HUES64 (cell line): ENCODE results near the gene SFN.
"Not testable (repeated sequence)": the region's sequence is repeated elsewhere in the genome, so short reads cannot be mapped to it uniquely, and the experiment has no call there.

Source experiments
- H3K27ac ChIP-seq: 2 replicates; pipeline ENCODE4 v1.7.0; 2013; ENCODE audit warnings: low read depth, low read length, inconsistent platforms
- H3K27me3 ChIP-seq: 2 replicates; pipeline ENCODE4 v1.6.1; 2013; ENCODE audit warnings: mild to moderate bottlenecking, low read length; ENCODE audit not compliant: insufficient read depth
- H3K36me3 ChIP-seq: 2 replicates; pipeline ENCODE4 v1.6.1; 2013; ENCODE audit warnings: mild to moderate bottlenecking, low read length; ENCODE audit not compliant: insufficient read depth
- H3K4me1 ChIP-seq: 2 replicates; pipeline ENCODE4 v1.6.1; 2013; ENCODE audit warnings: mild to moderate bottlenecking, low read length, moderate library complexity; ENCODE audit not compliant: insufficient read depth
- H3K4me3 ChIP-seq: 2 replicates; pipeline ENCODE4 v1.5.1; 2013; ENCODE audit warnings: mild to moderate bottlenecking, low read length, moderate library complexity
- H3K9ac ChIP-seq: 2 replicates; pipeline ENCODE4 v1.6.1; 2013; ENCODE audit warnings: mild to moderate bottlenecking, low read depth, low read length
- H3K9me3 ChIP-seq: 2 replicates; pipeline ENCODE4 v1.6.1; 2013; ENCODE audit warnings: low read depth, low read length; ENCODE audit not compliant: insufficient read depth
- WGBS: fragments of 150-250, 120-280 bp; methylation state at CpG from one replicate; pipeline ENCODE4 v1.1.7; 2013; ENCODE audit warnings: missing lambda C conversion rate; 5-methylcytosine and 5-hydroxymethylcytosine counted together

SFN gene

GRCh38 chr1:26844424-26845196, 18.3 kb upstream of the SFN start:
- H3K36me3 ChIP-seq = peaks cover 48% of the 10 kb centered on the region
- H3K9me3 ChIP-seq = no peaks in the 10 kb centered on the region
- 94% methylated on average over 13 of the region's 13 CpGs for WGBS
- H3K4me3 ChIP-seq = no peak overlapping the region
- no peaks in the 10 kb centered on the region for H3K4me1 ChIP-seq
- no peak overlapping the region for H3K9ac ChIP-seq
- no peaks in the 10 kb centered on the region for H3K27me3 ChIP-seq
- no peak overlapping the region for H3K27ac ChIP-seq

- not testable (repeated sequence) for H3K9ac ChIP-seq, H3K9me3 ChIP-seq, H3K4me3 ChIP-seq, H3K27ac ChIP-seq, H3K27me3 ChIP-seq, H3K4me1 ChIP-seq
- 92% methylated on average over 6 of the region's 6 CpGs for WGBS
- H3K36me3 ChIP-seq = peaks cover 64% of the 10 kb centered on the region
Observed at GRCh38 chr1:26847826-26848225, 15.1 kb upstream of the SFN start.

DNA sequence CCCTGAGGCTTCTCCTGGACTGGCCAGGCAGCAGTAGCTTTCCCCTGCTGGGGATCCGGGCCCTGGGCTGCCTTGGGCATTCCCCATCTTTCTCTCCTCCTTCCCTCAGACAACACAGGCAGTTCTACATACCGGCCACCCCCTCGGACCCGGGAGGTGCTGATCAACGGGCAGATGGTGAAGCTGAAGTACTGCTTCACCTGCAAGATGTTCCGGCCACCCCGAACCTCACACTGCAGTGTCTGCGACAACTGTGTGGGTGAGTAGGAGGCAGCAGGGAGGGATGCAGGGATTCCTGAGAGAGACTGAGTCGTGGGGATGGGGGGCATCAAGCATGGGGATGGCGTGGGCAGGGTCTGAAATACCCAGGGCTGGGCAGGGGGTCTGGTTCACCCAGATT, 14.4 kb upstream of the SFN start:
- Histone ChIP-seq H3K4me1 (no peaks in the 10 kb centered on the region), H3K27ac (no peak overlapping the region), H3K27me3 (no peaks in the 10 kb centered on the region), H3K4me3 (no peak overlapping the region), H3K9me3 (no peaks in the 10 kb centered on the region), H3K9ac (no peak overlapping the region), H3K36me3 (peaks cover 67% of the 10 kb centered on the region)
- 93% methylated on average over 10 of the region's 10 CpGs for WGBS

DNA sequence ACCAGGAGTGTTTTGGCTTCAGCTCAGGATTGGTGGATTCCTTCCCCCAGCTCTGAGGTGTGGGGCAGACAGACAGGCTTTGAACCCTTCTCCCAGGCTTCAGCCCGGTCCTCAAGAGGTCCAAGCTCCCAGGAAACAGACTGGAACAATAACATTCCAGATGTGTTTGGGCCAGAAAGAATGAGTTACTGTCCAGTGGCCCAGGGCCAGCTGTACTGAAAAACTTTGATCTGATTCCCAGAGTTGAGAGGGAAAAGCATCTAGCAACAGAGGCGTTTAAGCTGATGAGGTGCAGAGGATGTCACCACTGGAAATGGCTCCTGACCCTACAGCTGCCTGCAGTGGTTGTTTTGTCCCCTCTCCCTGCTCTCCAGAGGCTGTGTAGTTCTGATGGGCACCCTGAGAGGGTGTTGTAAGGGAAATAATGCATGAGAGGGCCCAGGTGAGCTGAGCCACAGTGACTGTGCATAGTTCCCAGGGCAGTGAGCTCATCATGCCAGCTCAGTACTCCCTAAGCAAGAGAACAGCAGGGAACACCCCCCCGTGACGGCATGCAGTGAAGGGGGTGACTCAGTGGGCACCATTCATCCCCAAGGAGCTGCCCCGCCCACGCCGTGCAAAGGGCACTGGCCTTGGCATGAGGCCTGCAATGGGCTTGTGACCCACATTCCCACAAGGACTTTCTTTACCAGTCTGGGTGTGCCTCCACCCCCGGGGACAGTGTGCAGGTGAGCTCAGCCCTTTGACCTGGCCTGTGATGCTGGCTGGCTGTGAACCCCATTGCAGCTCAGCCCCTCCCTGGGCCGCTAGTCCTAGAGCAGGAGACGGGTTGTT, 13.8 kb upstream of the SFN start:
- H3K27me3 ChIP-seq = no peaks in the 10 kb centered on the region
- WGBS = 90% methylated on average over 10 of the region's 10 CpGs
- no peak overlapping the region for H3K4me3 ChIP-seq
- no peak overlapping the region for H3K27ac ChIP-seq
- H3K4me1 ChIP-seq = no peaks in the 10 kb centered on the region
- H3K36me3 ChIP-seq = peaks cover 70% of the 10 kb centered on the region
- H3K9me3 ChIP-seq = no peaks in the 10 kb centered on the region
- H3K9ac ChIP-seq = no peak overlapping the region

- 94% methylated on average over 12 of the region's 12 CpGs for WGBS
- no peaks in the 10 kb centered on the region for H3K27me3 ChIP-seq
- no peaks in the 10 kb centered on the region for H3K9me3 ChIP-seq
- no peak overlapping the region for H3K27ac ChIP-seq
- H3K4me3 ChIP-seq = no peak overlapping the region
- H3K9ac ChIP-seq = no peak overlapping the region
- no peaks in the 10 kb centered on the region for H3K4me1 ChIP-seq
- H3K36me3 ChIP-seq = peaks cover 68% of the 10 kb centered on the region
Observed at GRCh38 chr1:26851106-26851684, 11.8 kb upstream of the SFN start.

- WGBS = 80% methylated on average over 9 of the region's 9 CpGs
- Histone ChIP-seq H3K9ac (no peak overlapping the region), H3K4me3 (no peak overlapping the region), H3K4me1 (0 out of 2 replicates have a peak, but pooled peaks cover 3% of the 10 kb centered on the region), H3K27ac (no peak overlapping the region), H3K9me3 (no peaks in the 10 kb centered on the region), H3K27me3 (no peaks in the 10 kb centered on the region), H3K36me3 (peaks cover 60% of the 10 kb centered on the region)
Observed at GRCh38 chr1:26852701-26853100, 10.2 kb upstream of the SFN start.

GRCh38 chr1:26853156-26853555, 9.8 kb upstream of the SFN start:
- Histone ChIP-seq H3K4me3 (no peak overlapping the region), H3K27ac (no peak overlapping the region), H3K9ac (no peak overlapping the region), H3K27me3 (no peaks in the 10 kb centered on the region), H3K36me3 (peaks cover 57% of the 10 kb centered on the region), H3K4me1 (0 out of 2 replicates have a peak, but pooled peaks cover 3% of the 10 kb centered on the region), H3K9me3 (no peaks in the 10 kb centered on the region)
- 64% methylated on average over 3 of the region's 3 CpGs for WGBS

DNA sequence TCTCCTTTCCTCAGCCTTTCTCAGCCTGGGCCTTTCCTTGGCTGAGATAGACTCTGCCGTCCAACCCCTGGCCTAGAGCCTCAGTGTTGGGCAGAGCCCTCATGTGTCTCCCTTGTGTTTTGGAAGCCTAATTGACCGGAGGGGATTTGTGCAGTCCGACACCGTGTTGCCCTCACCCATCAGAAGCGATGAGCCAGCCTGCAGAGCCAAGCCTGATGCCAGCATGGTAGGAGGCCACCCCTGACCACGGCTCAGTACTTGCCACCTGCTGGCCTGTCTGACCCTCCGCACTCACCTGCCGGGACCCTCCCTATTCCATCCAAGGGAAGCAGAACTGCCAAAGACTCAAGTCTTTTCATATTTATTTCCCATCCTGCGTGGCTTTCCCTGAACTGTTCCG, 9.3 kb upstream of the SFN start:
- Histone ChIP-seq H3K36me3 (peaks cover 53% of the 10 kb centered on the region), H3K4me1 (0 out of 2 replicates have a peak, but pooled peaks cover 3% of the 10 kb centered on the region), H3K9ac (no peak overlapping the region), H3K27ac (no peak overlapping the region), H3K4me3 (no peak overlapping the region), H3K9me3 (no peaks in the 10 kb centered on the region), H3K27me3 (no peaks in the 10 kb centered on the region)
- WGBS = 96% methylated on average over 10 of the region's 10 CpGs

DNA sequence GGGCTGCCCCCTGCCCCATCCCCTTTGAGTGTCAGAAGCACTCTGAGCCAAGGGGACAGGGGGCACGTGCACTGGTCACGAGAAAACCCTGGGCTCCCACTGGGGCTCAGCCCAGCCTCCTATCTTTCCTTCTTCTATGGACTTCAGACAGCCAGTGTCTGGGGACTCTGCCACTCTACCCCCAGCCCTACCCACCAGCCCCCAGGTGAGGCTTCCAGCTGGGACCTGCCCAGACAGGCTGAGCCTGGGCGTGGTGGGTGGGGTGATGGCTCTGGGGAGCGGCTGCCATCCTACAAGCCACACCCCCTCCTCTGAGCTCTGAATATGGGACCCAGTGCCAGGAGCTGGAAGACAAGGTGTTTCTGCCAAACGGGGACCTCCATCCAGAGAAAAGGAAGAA, 8.0 kb upstream of the SFN start:
- Histone ChIP-seq H3K4me3 (no peak overlapping the region), H3K4me1 (0 out of 2 replicates have a peak, but pooled peaks cover 3% of the 10 kb centered on the region), H3K9ac (no peak overlapping the region), H3K36me3 (peaks cover 40% of the 10 kb centered on the region), H3K27me3 (no peaks in the 10 kb centered on the region), H3K27ac (no peak overlapping the region), H3K9me3 (no peaks in the 10 kb centered on the region)
- 97% methylated on average over 5 of the region's 5 CpGs for WGBS

DNA sequence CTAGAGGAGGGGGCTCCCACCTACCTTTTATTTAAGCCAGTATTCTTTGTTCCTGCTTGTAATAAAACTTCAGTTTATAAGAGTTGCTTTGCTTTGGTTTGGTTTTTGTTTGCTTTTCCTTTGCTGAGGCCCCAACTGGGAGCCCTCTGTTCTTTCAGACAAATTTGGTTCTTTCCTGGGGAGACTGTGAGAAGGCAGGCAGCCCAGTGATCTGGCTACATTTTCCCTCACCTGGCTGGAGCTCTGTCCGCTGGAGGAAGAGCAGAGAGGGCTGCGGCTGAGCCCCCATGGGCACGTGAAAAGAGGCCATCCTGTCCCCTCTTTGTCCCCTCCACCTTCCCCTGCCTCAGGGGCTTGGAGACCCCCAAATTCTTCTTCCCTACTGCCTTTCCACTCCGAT, 7.3 kb upstream of the SFN start:
- H3K9ac ChIP-seq = no peak overlapping the region

DNA sequence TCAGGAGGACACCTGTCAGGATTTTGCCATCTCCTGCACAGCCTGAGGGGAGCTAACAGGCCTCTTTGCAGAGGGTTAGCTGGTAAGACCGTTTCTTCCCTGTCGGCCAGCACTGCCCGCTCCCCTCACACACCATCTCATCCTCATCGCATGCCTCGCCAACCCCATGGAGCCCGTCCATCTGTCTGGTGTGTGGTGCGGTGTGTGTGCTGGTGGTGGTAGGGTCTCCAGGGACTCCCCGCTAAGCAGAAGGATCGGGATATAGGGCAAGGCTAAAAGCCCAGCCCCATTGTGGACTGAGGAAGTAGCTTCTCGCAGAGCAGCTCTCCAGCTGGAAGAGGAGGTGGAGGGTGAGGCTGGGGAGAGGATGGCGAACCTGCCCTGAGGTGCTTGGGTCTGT, 6.8 kb upstream of the SFN start:
- Histone ChIP-seq H3K9me3 (no peaks in the 10 kb centered on the region), H3K36me3 (peaks cover 27% of the 10 kb centered on the region), H3K4me1 (0 out of 2 replicates have a peak, but pooled peaks cover 3% of the 10 kb centered on the region), H3K27ac (no peak overlapping the region), H3K9ac (peak overlapping the region; percentile 13; the same call in 1 of the 2 replicates), H3K27me3 (no peaks in the 10 kb centered on the region), H3K4me3 (no peak overlapping the region)
- WGBS = 84% methylated on average over 11 of the region's 11 CpGs

More for the DNA sequence above, 7.3 kb upstream of the SFN start:
- WGBS = 87% methylated on average over 4 of the region's 4 CpGs
- H3K27me3 ChIP-seq = no peaks in the 10 kb centered on the region
- H3K27ac ChIP-seq = no peak overlapping the region
- no peaks in the 10 kb centered on the region for H3K9me3 ChIP-seq
- H3K4me1 ChIP-seq = 0 out of 2 replicates have a peak, but pooled peaks cover 3% of the 10 kb centered on the region
- H3K36me3 ChIP-seq = peaks cover 33% of the 10 kb centered on the region
- H3K4me3 ChIP-seq = no peak overlapping the region
